IPS-20b (cell line): Measurements from ENCODE around the gene TMEM14A.
"Not testable (repeated sequence)": the region's sequence is repeated elsewhere in the genome, so short reads cannot be mapped to it uniquely, and the experiment has no call there.

Experiments used
- H3K27ac ChIP-seq: one replicate; pipeline ENCODE4 v1.5.1; 2013; ENCODE audit warnings: low read length
- H3K27me3 ChIP-seq: 2 replicates; pipeline ENCODE4 v1.6.1; 2013; ENCODE audit warnings: mild to moderate bottlenecking, low read length, inconsistent platforms; ENCODE audit not compliant: insufficient read depth
- H3K36me3 ChIP-seq: 2 replicates; pipeline ENCODE4 v1.6.1; 2013; ENCODE audit warnings: low read depth, mild to moderate bottlenecking, inconsistent platforms, low read length, moderate library complexity; ENCODE audit not compliant: insufficient read depth
- H3K4me1 ChIP-seq: 2 replicates; pipeline ENCODE4 v1.6.1; 2013; ENCODE audit warnings: mild to moderate bottlenecking, control low read depth, inconsistent platforms, low read length, moderate library complexity; ENCODE audit not compliant: insufficient read depth
- H3K4me3 ChIP-seq: 2 replicates; pipeline ENCODE4 v1.5.1; 2013; ENCODE audit warnings: mild to moderate bottlenecking, low read length, inconsistent platforms
- H3K9ac ChIP-seq: 2 replicates; pipeline ENCODE4 v1.6.1; 2013; ENCODE audit warnings: low read depth, mild to moderate bottlenecking, inconsistent platforms, low read length, moderate library complexity
- H3K9me3 ChIP-seq: 2 replicates; pipeline ENCODE4 v1.6.1; 2013; ENCODE audit warnings: mild to moderate bottlenecking, low read depth, low read length, inconsistent platforms; ENCODE audit not compliant: insufficient read depth

The TMEM14A gene

DNA sequence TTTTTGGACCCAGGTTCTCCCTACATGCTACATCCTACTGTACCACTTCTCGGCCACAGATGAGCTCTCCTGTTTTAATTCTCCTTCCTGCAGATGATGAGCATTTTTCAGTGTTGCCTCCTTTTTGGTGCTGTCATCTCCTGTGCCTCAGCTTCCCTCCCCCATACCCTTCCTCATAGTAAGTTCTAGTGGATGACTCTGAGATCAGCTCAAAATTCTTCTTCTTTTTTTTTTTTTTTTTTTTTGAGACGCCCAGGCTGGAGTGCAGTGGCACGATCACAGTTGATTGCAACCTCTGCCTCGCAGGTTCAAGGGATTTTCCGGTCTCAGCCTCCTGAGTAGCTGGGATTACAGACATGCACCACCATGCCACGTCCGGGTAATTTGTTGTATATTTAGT, 3.8 kb downstream of the TMEM14A start:
- no peak overlapping the region for H3K27ac ChIP-seq
- no peaks in the 10 kb centered on the region for H3K9me3 ChIP-seq
- peaks cover 7% of the 10 kb centered on the region; the same call in 1 of the 2 replicates for H3K27me3 ChIP-seq
- H3K4me3 ChIP-seq, result no peak overlapping the region
- no peak overlapping the region for H3K9ac ChIP-seq
- H3K4me1 ChIP-seq, result peaks cover 6% of the 10 kb centered on the region; the same call in 1 of the 2 replicates
- peaks cover 11% of the 10 kb centered on the region for H3K36me3 ChIP-seq

DNA sequence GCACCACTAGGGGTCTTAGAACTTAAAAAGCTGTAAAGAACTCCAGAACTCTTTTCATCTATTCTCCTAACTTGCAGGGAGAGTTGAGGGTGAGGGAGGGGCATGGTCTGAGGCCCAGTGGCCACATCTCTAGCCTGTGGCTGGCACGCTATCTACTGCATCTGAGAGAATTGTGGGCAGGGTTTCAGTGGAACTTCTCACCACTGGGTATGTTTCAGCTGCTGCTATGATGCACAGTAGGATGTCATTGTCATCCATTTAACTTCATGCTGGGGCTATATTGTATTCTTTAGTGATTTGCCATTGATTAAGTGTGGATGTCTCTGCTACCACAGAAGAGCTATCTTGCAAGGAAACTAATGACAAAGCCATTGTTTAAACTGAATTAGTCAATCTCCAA, 4.5 kb downstream of the TMEM14A start:
- no peak overlapping the region for H3K27ac ChIP-seq
- H3K9ac ChIP-seq, result no peak overlapping the region
- H3K27me3 ChIP-seq, result peaks cover 7% of the 10 kb centered on the region; the same call in 1 of the 2 replicates
- no peak overlapping the region for H3K4me3 ChIP-seq
- H3K9me3 ChIP-seq, result no peaks in the 10 kb centered on the region
- H3K4me1 ChIP-seq, result peaks cover 6% of the 10 kb centered on the region; the same call in 1 of the 2 replicates
- H3K36me3 ChIP-seq, result peaks cover 11% of the 10 kb centered on the region

DNA sequence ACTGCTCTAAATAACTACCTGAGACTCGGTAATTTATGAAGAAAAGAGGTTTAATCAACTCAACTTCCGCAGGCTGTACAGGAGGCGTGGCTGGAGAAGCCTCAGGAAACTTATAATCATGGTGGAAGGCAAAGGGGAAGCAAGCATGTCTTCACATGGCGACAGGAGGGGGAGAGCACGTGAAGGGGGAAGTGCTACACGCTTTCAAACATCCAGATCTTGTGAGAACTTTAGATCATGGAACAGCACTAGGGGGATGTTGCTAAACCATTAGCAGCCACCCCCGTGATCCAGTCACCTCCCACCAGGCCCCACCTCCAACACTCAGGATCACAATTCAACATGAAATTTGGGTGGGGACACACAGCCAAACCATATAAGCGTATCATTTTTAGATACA, 5.7 kb downstream of the TMEM14A start:
- H3K36me3 ChIP-seq, result peaks cover 11% of the 10 kb centered on the region
- H3K27me3 ChIP-seq, H3K4me3 ChIP-seq, H3K27ac ChIP-seq, H3K9ac ChIP-seq, H3K4me1 ChIP-seq, H3K9me3 ChIP-seq: not testable (repeated sequence)

DNA sequence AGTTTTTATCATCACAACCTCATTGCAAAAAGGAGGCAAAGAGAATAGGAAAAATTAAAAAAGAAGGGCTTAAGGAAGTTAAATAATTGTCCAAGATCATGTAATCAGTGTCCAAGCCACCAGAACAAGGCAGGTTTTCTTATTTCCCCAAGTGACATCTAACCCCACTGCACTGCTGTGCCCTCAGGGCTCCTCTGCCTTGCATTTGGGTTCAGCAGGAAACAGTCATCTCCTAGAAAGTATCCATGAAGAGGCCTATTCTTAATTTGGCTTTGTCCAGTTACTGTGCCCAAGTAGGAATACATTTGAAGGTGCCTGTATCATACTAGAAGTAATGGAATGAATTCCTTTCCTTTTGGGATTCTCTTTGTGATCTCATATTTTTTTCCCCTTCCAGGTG, 10.5 kb downstream of the TMEM14A start:
- no peaks in the 10 kb centered on the region for H3K9me3 ChIP-seq
- no peak overlapping the region for H3K4me3 ChIP-seq
- H3K27ac ChIP-seq, result no peak overlapping the region
- H3K4me1 ChIP-seq, result no peaks in the 10 kb centered on the region
- H3K27me3 ChIP-seq, result no peaks in the 10 kb centered on the region
- no peak overlapping the region for H3K9ac ChIP-seq
- H3K36me3 ChIP-seq, result peaks cover 16% of the 10 kb centered on the region

DNA sequence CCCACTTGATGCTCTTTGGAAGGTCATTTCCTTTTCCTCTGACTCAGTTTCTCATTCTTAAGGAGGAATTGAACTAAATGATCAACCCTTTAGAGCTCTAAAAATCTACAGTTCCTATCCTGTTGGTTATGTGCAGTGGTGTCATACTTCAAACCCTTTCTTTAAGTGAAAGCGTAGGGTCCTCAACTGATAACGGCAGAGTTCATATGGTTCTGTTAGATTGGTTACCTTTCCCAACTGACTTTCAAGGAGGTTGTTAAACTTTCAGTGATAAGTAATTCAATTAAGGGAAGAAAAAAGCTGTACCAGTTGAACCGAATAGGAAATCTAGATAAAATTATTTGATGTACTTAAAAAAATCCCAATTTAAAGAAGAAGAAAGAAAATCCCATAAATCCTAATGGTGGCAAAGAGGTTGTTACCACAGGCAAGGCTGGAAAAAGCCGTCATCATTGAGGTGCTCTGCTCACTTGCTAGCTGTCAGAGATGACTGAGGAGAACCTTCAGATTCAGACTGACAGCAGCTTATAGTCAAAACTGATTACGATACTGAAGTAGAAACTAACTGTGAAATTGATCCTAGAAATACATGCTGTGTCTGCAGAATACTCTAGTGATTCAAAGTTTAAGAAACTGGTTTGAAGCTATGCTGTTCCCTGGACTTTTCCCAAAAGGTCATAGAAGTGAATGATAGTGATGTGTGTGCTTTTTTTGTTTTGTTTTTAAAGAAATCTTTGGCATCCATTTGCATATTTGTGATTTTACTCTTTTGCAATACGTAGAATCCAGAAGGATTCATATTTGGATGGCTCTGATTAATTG, 16.2 kb downstream of the TMEM14A start:
- Histone ChIP-seq H3K4me3 (no peak overlapping the region), H3K27me3 (no peaks in the 10 kb centered on the region), H3K9me3 (no peaks in the 10 kb centered on the region), H3K4me1 (no peaks in the 10 kb centered on the region), H3K36me3 (peaks cover 5% of the 10 kb centered on the region), H3K27ac (no peak overlapping the region), H3K9ac (no peak overlapping the region)

DNA sequence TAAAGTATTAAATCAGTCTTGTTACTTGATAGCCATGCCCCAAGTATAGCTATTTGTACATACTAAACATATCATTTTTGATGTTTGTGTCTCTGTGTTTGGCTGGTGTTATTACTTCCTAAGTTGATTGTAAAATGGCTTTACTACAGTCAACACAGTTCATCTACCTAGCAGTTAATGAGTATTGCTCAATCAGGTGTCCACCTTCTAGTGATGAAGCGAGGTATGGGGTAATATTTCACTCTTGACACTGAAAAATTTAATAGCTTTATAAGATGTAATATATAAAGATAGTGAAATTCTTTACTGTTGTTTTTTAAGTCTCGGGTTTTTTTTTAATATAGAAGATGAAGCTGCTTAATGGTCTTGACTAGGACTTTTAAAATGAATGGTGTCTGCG, 18.9 kb downstream of the TMEM14A start:
- H3K36me3 ChIP-seq, result no peaks in the 10 kb centered on the region
- no peaks in the 10 kb centered on the region for H3K27me3 ChIP-seq
- H3K27ac ChIP-seq, result no peak overlapping the region
- H3K9me3 ChIP-seq, result no peaks in the 10 kb centered on the region
- no peaks in the 10 kb centered on the region for H3K4me1 ChIP-seq
- no peak overlapping the region for H3K9ac ChIP-seq
- no peak overlapping the region for H3K4me3 ChIP-seq

DNA sequence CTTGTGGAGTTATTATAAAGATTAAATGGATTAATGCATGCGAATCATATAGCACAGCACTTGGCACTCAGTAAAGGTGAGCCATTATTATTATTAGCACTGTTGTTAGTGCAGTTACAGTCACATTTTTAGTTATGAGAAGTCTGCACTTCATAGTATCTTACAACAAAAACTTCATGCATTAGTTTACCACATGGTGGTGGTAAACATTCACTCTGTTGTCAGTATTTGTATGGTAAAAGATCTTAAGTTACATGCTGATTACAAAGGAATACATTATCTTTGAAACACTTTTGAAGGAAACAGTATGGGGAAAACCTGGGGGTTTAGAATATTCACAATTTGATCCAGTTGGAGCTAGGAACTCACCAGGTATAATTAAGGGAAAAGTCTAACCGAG, 20.8 kb downstream of the TMEM14A start:
- H3K36me3 ChIP-seq, result no peaks in the 10 kb centered on the region

DNA sequence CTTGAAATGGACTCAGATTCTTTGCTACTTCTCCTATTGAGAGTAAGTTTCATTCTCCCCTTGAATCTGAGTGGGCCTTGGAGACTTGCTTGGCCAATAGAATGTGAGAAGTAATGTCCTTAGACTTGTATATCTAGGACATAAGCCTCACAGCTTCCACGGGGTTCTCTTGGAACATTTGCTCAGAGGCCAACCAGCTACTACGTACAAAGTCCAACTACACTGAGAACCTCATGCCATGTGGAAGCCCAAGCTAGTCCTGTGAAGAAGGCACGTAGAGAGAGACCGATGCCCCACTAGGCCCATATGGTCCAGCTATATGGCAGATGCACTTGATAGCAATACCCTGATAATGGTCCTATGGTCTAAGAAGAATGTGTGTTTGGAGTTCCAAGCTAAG, 22.9 kb downstream of the TMEM14A start:
- no peak overlapping the region for H3K27ac ChIP-seq
- no peak overlapping the region for H3K4me3 ChIP-seq
- no peak overlapping the region for H3K9ac ChIP-seq
- H3K9me3 ChIP-seq, result no peaks in the 10 kb centered on the region
- H3K36me3 ChIP-seq, result no peaks in the 10 kb centered on the region
- H3K27me3 ChIP-seq, result no peaks in the 10 kb centered on the region
- H3K4me1 ChIP-seq, result peaks cover 5% of the 10 kb centered on the region; the same call in 1 of the 2 replicates

More for the DNA sequence above, 20.8 kb downstream of the TMEM14A start:
- Histone ChIP-seq H3K9me3 (no peaks in the 10 kb centered on the region), H3K27ac (no peak overlapping the region), H3K27me3 (no peaks in the 10 kb centered on the region), H3K9ac (no peak overlapping the region), H3K4me3 (no peak overlapping the region), H3K4me1 (no peaks in the 10 kb centered on the region)

DNA sequence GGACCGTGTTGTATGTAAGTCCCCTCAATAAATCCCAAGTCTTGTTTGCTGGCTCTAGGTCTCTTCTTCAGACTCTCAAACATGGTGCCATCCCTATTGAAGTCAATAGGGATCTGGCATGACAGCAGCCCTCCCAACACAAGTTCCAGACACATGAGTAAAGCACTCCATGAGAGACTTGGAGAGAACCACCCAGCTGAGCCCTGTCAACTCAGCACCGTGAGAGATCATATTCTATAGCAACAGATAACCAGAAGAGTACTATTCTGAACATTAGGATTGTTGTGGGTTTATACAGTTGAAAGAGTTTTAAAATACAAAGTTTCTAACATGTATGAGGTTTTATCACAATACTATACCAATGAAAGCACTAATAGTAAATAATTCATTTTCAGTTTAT, 23.5 kb downstream of the TMEM14A start:
- no peaks in the 10 kb centered on the region for H3K36me3 ChIP-seq
- no peak overlapping the region for H3K27ac ChIP-seq
- H3K4me3 ChIP-seq, result no peak overlapping the region
- H3K9ac ChIP-seq, result no peak overlapping the region
- no peaks in the 10 kb centered on the region for H3K9me3 ChIP-seq
- H3K4me1 ChIP-seq, result peaks cover 5% of the 10 kb centered on the region; the same call in 1 of the 2 replicates
- no peaks in the 10 kb centered on the region for H3K27me3 ChIP-seq

DNA sequence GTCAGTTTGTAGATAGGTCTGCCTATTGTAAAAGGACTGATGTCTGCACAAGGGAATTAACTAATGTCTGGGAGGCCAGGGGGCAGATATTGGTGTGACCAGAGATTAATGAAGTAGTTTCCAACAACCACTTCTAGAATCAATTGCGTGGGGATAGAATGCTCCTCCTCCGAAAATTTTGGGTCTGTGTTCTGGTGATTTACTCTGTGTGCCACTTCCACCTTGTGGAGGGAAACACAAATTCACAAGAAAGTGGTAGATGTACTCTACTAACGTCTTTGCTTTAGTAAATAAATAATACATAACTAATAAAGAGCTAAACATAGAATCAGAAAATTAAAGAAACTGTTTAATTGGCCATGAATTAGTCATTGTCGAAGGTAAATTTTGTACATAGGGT, 25.5 kb downstream of the TMEM14A start:
- no peak overlapping the region for H3K27ac ChIP-seq
- H3K27me3 ChIP-seq, result no peaks in the 10 kb centered on the region
- H3K36me3 ChIP-seq, result no peaks in the 10 kb centered on the region
- H3K9ac ChIP-seq, result no peak overlapping the region
- H3K4me3 ChIP-seq, result no peak overlapping the region
- no peaks in the 10 kb centered on the region for H3K9me3 ChIP-seq
- peaks cover 5% of the 10 kb centered on the region; the same call in 1 of the 2 replicates for H3K4me1 ChIP-seq

DNA sequence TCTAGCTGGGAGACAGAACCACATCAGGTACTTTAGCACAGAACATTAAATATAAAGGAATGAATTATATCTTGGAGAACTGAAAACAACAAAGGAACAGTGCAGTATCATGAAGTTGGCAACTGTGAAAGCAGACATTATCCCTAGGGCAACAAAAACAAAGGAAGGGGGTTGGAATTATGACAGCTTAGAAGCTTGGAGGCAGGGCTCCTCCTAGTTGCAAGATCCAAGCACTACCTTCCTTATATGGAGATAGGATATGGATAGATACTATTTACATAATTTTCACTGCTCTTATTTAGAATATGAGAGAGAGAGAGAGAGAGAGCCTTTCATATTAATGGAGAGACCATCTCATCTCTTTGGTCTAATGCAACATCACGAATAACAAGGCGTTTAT, 27.0 kb downstream of the TMEM14A start:
- no peak overlapping the region for H3K9ac ChIP-seq
- no peaks in the 10 kb centered on the region for H3K36me3 ChIP-seq
- no peaks in the 10 kb centered on the region for H3K9me3 ChIP-seq
- H3K4me3 ChIP-seq, result no peak overlapping the region
- peaks cover 5% of the 10 kb centered on the region; the same call in 1 of the 2 replicates for H3K4me1 ChIP-seq
- no peaks in the 10 kb centered on the region for H3K27me3 ChIP-seq
- no peak overlapping the region for H3K27ac ChIP-seq

DNA sequence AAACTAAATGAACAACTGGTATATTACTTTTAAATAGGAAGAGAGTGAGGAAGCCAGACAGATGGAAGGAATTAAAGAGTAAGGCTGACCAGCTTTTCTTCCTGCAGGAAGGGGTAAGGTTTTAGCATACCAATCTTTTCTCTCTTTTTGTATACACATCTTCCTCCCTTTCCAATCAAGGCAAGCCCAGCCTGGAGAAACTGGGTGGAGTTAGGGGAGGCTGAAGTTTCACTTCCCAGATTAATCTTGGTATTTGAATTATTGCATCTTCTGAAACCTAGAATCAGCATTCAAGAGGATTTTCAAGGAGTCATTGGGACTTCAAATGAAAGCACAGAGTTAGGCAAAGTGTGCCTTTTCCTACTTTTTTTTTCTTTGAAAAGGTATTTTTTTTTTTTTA, 33.1 kb downstream of the TMEM14A start:
- H3K4me1 ChIP-seq, result no peaks in the 10 kb centered on the region
- H3K4me3 ChIP-seq, result no peak overlapping the region
- no peak overlapping the region for H3K27ac ChIP-seq
- peaks cover 13% of the 10 kb centered on the region for H3K9me3 ChIP-seq
- no peak overlapping the region for H3K9ac ChIP-seq
- no peaks in the 10 kb centered on the region for H3K27me3 ChIP-seq
- no peaks in the 10 kb centered on the region for H3K36me3 ChIP-seq
